IMR-90 (cell line): ENCODE data around the gene CEP95. TPM values are rescaled to one million over a fixed set of nuclear protein-coding genes. Genes with fewer than 3 reads are reported as not detected.

Source experiments
- ATAC-seq: fragments of 200-7000 bp; cut with Tn5 transposase; 2 replicates; pipeline ENCODE4 v1.9.1; 2020; ENCODE audit warnings: low read depth, mild to moderate bottlenecking, moderate library complexity
- BruUV-seq: library from RNA; stranded (reverse); fragments of 400-500 nt; replicated peaks from 2 replicates; lab custom pipeline; 2021; lab: Mats Ljungman, UMichigan
- CTCF ChIA-PET: fragments of 300-600 bp; formaldehyde crosslinking; extraction: SDS; loops from one replicate; lab custom pipeline; 2021; ENCODE audit warnings: antibody characterized with exemption; lab: Yijun Ruan, JAX
- POLR2A ChIA-PET: fragments of 300-600 bp; sonication (Branson Sonifier 250); formaldehyde crosslinking; loops from one replicate; lab custom pipeline; 2022; ENCODE audit warnings: antibody characterized with exemption; ENCODE audit not compliant: unreplicated experiment; lab: Charles Lee
- DNase-seq: peaks from one replicate; pipeline ENCODE4 v3.0.0; 2013
- H2AFZ ChIP-seq: replicated peaks from 2 replicates; pipeline ENCODE3; 2013; ENCODE audit warnings: low read length, mild to moderate bottlenecking; ENCODE audit not compliant: poor library complexity
- H2AK5ac ChIP-seq: 2 replicates; pipeline ENCODE4 v1.6.1; 2013; ENCODE audit warnings: low read depth, low read length, inconsistent platforms
- H2AK9ac ChIP-seq: replicated peaks from 2 replicates; pipeline ENCODE3; 2013; ENCODE audit warnings: mild to moderate bottlenecking, low read depth, low read length, moderate library complexity; ENCODE audit not compliant: poor library complexity
- H2BK120ac ChIP-seq: 2 replicates; pipeline ENCODE4 v1.6.1; 2013; ENCODE audit warnings: low read depth, low read length, inconsistent platforms
- H2BK15ac ChIP-seq: 3 replicates; pipeline ENCODE4 v1.6.1; 2013; ENCODE audit warnings: low read depth, low read length, inconsistent platforms
- H2BK20ac ChIP-seq: 2 replicates; pipeline ENCODE4 v1.6.1; 2013; ENCODE audit warnings: low read depth, mild to moderate bottlenecking, inconsistent platforms, low read length, moderate library complexity
- H2BK5ac ChIP-seq: 2 replicates; pipeline ENCODE4 v1.6.1; 2013; ENCODE audit warnings: mild to moderate bottlenecking, low read depth, low read length, inconsistent platforms; ENCODE audit not compliant: poor library complexity, severe bottlenecking
- H3K14ac ChIP-seq: replicated peaks from 2 replicates; pipeline ENCODE4 v1.6.1; 2013; ENCODE audit warnings: low read depth, low read length, inconsistent platforms
- H3K18ac ChIP-seq: 2 replicates; pipeline ENCODE4 v1.6.1; 2013; ENCODE audit warnings: low read depth, low read length, control low read depth
- H3K23ac ChIP-seq: 2 replicates; pipeline ENCODE4 v1.6.1; 2013; ENCODE audit warnings: low read depth, low read length, inconsistent platforms
- H3K27ac ChIP-seq: 2 replicates; pipeline ENCODE4 v1.5.1; 2013; ENCODE audit warnings: mild to moderate bottlenecking, control low read depth, low read length; ENCODE audit not compliant: insufficient read depth
- H3K27me3 ChIP-seq: 2 replicates; pipeline ENCODE4 v1.6.1; 2013; ENCODE audit warnings: low read length; ENCODE audit not compliant: control insufficient read depth, insufficient read depth
- H3K36me3 ChIP-seq: 2 replicates; pipeline ENCODE4 v1.6.1; 2013; ENCODE audit warnings: low read length, mixed read lengths; ENCODE audit not compliant: control insufficient read depth, insufficient read depth
- H3K4ac ChIP-seq: 2 replicates; pipeline ENCODE4 v1.6.1; 2013; ENCODE audit warnings: low read depth, low read length, inconsistent platforms
- H3K4me1 ChIP-seq: 2 replicates; pipeline ENCODE4 v1.6.1; 2013; ENCODE audit warnings: low read length, mixed read lengths; ENCODE audit not compliant: control insufficient read depth, insufficient read depth
- H3K4me2 ChIP-seq: 2 replicates; pipeline ENCODE4 v1.6.1; 2013; ENCODE audit warnings: low read depth, mild to moderate bottlenecking, control low read depth, low read length, moderate library complexity
- H3K4me3 ChIP-seq: 2 replicates; pipeline ENCODE4 v1.5.1; 2013; ENCODE audit warnings: low read depth, mild to moderate bottlenecking, control low read depth, low read length, moderate library complexity; ENCODE audit not compliant: insufficient read depth
- H3K56ac ChIP-seq: 2 replicates; pipeline ENCODE4 v1.6.1; 2013; ENCODE audit warnings: low read length, inconsistent platforms; ENCODE audit not compliant: insufficient read depth; ENCODE audit errors: extremely low read depth
- H3K79me1 ChIP-seq, 2 experiments: 2 replicates each; pipeline ENCODE4 v1.6.1; 2013; ENCODE audit warnings: low read length in 2 of 2, inconsistent platforms in 1 of 2, low read depth in 1 of 2
- H3K9ac ChIP-seq: 2 replicates; pipeline ENCODE4 v1.6.1; 2013; ENCODE audit warnings: low read depth, low read length, control low read depth
- H3K9me1 ChIP-seq: 2 replicates; pipeline ENCODE4 v1.6.1; 2013; ENCODE audit warnings: low read length, inconsistent platforms; ENCODE audit not compliant: insufficient read depth
- H3K9me3 ChIP-seq: 2 replicates; pipeline ENCODE4 v1.6.1; 2013; ENCODE audit warnings: low read length; ENCODE audit not compliant: control insufficient read depth, insufficient read depth
- H4K20me1 ChIP-seq: 2 replicates; pipeline ENCODE4 v1.6.1; 2013; ENCODE audit warnings: low read length, inconsistent platforms; ENCODE audit not compliant: insufficient read depth
- H4K5ac ChIP-seq: 2 replicates; pipeline ENCODE4 v1.6.1; 2013; ENCODE audit warnings: mild to moderate bottlenecking, low read depth, low read length, control low read depth
- H4K8ac ChIP-seq, 2 experiments: 2 replicates each; pipeline ENCODE4 v1.6.1; 2013; ENCODE audit warnings: low read depth in 2 of 2, low read length in 2 of 2, control low read depth in 1 of 2, inconsistent platforms in 1 of 2
- H4K91ac ChIP-seq: 2 replicates; pipeline ENCODE4 v1.6.1; 2013; ENCODE audit warnings: low read depth, low read length, inconsistent platforms; ENCODE audit not compliant: insufficient read depth
- BHLHE40 ChIP-seq: fragments of 150-350 bp; IDR thresholded peaks from 2 replicates; pipeline ENCODE4 v1.6.1; 2016; ENCODE audit warnings: mild to moderate bottlenecking, low read depth, low read length
- WGBS, 2 experiments: methylation state at CpG; one replicate each; pipeline versions ENCODE4 v1.1.5 to v1.1.7; 2013; ENCODE audit warnings: missing lambda C conversion rate in 2 of 2; ENCODE audit not compliant: insufficient read length in 1 of 2; ENCODE audit errors: extremely low coverage in 2 of 2; 5-methylcytosine and 5-hydroxymethylcytosine counted together
- dilution Hi-C: fragments of 300-500 bp; cut with HindIII; formaldehyde crosslinking; loops from one replicate; pipeline ENCODE4 v1.14.3; 2018; ENCODE audit warnings: low sequenced_read_pairs; ENCODE audit not compliant: unreplicated experiment
- in situ Hi-C: fragments of 300-500 bp; cut with MboI; formaldehyde crosslinking; loops from 3 replicates; pipeline ENCODE4 v1.14.3; 2019; ENCODE audit warnings: low sequenced_read_pairs, inconsistent platforms, mixed read lengths
- intact Hi-C: fragments of 100-400 bp; cut with micrococcal nuclease; formaldehyde crosslinking; loops from 2 replicates; pipeline ENCODE4 v1.10.0; 2022
- polyA plus RNA-seq, 3 experiments: library from polyadenylated mRNA; depleted of rRNA; stranded (reverse); fragments of >200 nt; gene quantifications; 2 replicates each; pipeline ENCODE4 v1.2.3, GENCODE V29; 2012; ENCODE audit warnings: low replicate concordance in 1 of 3
- total RNA-seq: library from RNA; depleted of rRNA; stranded (reverse); fragments of >200 nt; gene quantifications from 2 replicates; pipeline ENCODE4 v1.2.3, GENCODE V29; 2012

CEP95 gene
- total and polyA plus RNA-seq, 2 of the 4 experiments (the other 2 are of a cell fraction) = 6.1 to 13.6 TPM

- no peak overlapping the region for H3K4me2 ChIP-seq
- ChIA-PET CTCF (no interaction called here), POLR2A (no interaction called here)
- no peak overlapping the region for H4K91ac ChIP-seq
- H3K4me3 ChIP-seq = no peak overlapping the region
- no peak overlapping the region for H2BK15ac ChIP-seq
- H2AFZ ChIP-seq = no peak overlapping the region
- dilution Hi-C loops (no loop called here), in situ Hi-C loops (no loop called here), intact Hi-C loops (no loop called here)
- H3K14ac ChIP-seq = no peak overlapping the region
- H3K4me1 ChIP-seq = peaks cover 8% of the 10 kb centered on the region
- H3K56ac ChIP-seq = no peak overlapping the region
- DNase-seq = no peak
- H3K9me3 ChIP-seq = no peaks in the 10 kb centered on the region
- H3K4ac ChIP-seq = no peak overlapping the region
- H3K27me3 ChIP-seq = no peaks in the 10 kb centered on the region; the same call in none of the 2 replicates
- no peak overlapping the region for H3K18ac ChIP-seq
- no peak overlapping the region for H4K8ac ChIP-seq
- no peaks in the 10 kb centered on the region for H3K79me1 ChIP-seq
- H2BK120ac ChIP-seq = no peak overlapping the region
- ATAC-seq = no peak
- no peaks in the 10 kb centered on the region for H4K20me1 ChIP-seq
- no peak overlapping the region for H2BK20ac ChIP-seq
- TF ChIP-seq BHLHE40 = no peak
- no peak overlapping the region for H2AK9ac ChIP-seq
- no peak overlapping the region for H2BK5ac ChIP-seq
- no TSS peak for BruUV-seq
- no peaks in the 10 kb centered on the region for H3K36me3 ChIP-seq
- H3K9me1 ChIP-seq = peaks cover 11% of the 10 kb centered on the region; the same call in 1 of the 2 replicates
- H2AK5ac ChIP-seq = no peak overlapping the region
- no peak overlapping the region for H3K27ac ChIP-seq
- no peak overlapping the region for H3K23ac ChIP-seq
- WGBS, 2 experiments = 100% methylated on average over 1 of the region's 6 CpGs; no CpG with 5 or more reads in 1 of the 2 experiments
- no peak overlapping the region for H3K9ac ChIP-seq
- H4K5ac ChIP-seq = no peak overlapping the region
Observed at GRCh38 chr17:64461788-64462187, 45.0 kb upstream of the CEP95 start.
